Measurements from ENCODE around the gene ZBTB16. TPM values are rescaled to one million over a fixed set of nuclear protein-coding genes. Genes with fewer than 3 reads are reported as not detected.

Gene ZBTB16
- polyA plus RNA-seq, 1 experiment = not detected

GRCh38 chr11:114017723-114018122, 41.8 kb upstream of the ZBTB16 start:
- H3K27ac ChIP-seq (ENCODE audit: low read depth, low read length) = no peak overlapping the region
- no peak overlapping the region for H3K4me3 ChIP-seq (ENCODE audit: low read depth, low read length)
- ChIA-PET POLR2A (no interaction called here), CTCF (interaction anchor here (0.6 kb wide), 1 partner anchor 247 kb away, joined by 3 read pairs; no protein-coding TSS in a partner anchor)
- no peaks in the 10 kb centered on the region for H3K9me3 ChIP-seq (ENCODE audit: control insufficient read depth, insufficient read depth, low read length)
- no peaks in the 10 kb centered on the region for H3K27me3 ChIP-seq (ENCODE audit: control insufficient read depth, insufficient read depth, low read length)
- TF ChIP-seq, protein P1, sequence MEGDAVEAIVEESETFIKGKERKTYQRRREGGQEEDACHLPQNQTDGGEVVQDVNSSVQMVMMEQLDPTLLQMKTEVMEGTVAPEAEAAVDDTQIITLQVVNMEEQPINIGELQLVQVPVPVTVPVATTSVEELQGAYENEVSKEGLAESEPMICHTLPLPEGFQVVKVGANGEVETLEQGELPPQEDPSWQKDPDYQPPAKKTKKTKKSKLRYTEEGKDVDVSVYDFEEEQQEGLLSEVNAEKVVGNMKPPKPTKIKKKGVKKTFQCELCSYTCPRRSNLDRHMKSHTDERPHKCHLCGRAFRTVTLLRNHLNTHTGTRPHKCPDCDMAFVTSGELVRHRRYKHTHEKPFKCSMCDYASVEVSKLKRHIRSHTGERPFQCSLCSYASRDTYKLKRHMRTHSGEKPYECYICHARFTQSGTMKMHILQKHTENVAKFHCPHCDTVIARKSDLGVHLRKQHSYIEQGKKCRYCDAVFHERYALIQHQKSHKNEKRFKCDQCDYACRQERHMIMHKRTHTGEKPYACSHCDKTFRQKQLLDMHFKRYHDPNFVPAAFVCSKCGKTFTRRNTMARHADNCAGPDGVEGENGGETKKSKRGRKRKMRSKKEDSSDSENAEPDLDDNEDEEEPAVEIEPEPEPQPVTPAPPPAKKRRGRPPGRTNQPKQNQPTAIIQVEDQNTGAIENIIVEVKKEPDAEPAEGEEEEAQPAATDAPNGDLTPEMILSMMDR (IDR thresholded peaks at IDR 0.05; ENCODE audit: low read depth, low read length) = no peak
- DNase-seq (ENCODE audit: low read depth, low spot score) = no peak

DNA sequence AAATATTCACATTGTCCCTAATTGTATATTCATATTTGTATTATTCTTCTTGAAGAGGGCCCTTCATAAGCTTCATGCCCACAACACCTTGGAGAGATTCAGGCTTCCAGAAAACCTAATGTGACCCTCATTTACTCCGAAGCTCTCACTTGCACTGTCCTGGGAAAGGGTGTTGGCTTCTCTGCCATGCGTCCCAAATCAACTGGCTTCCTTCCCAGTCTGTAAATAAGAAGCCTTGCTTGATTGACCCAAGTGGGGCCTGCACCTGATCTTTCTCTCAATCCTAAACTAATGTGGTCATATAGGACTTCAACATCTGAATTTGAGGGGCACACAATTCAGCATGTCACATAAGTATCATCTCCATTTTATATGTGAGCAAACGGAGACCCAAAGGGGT, 40.5 kb upstream of the ZBTB16 start:
- TF ChIP-seq, protein P1 (IDR thresholded peaks at IDR 0.05; ENCODE audit: low read depth, low read length) = no peak
- H3K27ac ChIP-seq (ENCODE audit: low read depth, low read length) = no peak overlapping the region
- ChIA-PET POLR2A (interaction anchor here (0.6 kb wide), 1 partner anchor 14 kb away, joined by 7 read pairs; no protein-coding TSS in a partner anchor), CTCF (interaction anchor here (1.1 kb wide), 1 partner anchor 242 kb away, joined by 4 read pairs; no protein-coding TSS in a partner anchor)
- no peaks in the 10 kb centered on the region for H3K9me3 ChIP-seq (ENCODE audit: control insufficient read depth, insufficient read depth, low read length)
- no peaks in the 10 kb centered on the region for H3K27me3 ChIP-seq (ENCODE audit: control insufficient read depth, insufficient read depth, low read length)
- no peak overlapping the region for H3K4me3 ChIP-seq (ENCODE audit: low read depth, low read length)
- no peak for DNase-seq (ENCODE audit: low read depth, low spot score)

DNA sequence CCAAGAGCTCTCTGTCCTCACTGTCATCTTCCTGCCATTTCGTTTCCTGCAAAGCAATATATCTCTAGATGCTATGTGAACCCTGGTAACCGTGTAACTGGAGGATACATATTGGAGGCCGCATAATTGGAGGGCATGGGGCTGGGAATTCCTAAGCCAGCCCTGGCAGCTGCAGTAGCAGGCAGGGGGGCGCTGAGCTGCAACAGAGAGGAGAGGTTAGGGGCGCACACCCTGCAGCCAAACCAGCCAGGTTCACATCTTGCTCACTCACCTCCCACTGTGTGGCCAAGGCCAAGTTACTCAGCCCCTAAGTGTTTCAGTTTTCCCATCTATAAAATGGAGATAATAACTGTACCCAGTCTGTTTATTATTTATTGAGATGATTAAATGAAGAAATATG, 39.9 kb upstream of the ZBTB16 start:
- no peak for DNase-seq (ENCODE audit: low read depth, low spot score)
- Histone ChIP-seq H3K27ac (ENCODE audit: low read depth, low read length) (no peak overlapping the region), H3K27me3 (ENCODE audit: control insufficient read depth, insufficient read depth, low read length) (no peaks in the 10 kb centered on the region), H3K9me3 (ENCODE audit: control insufficient read depth, insufficient read depth, low read length) (no peaks in the 10 kb centered on the region), H3K4me3 (ENCODE audit: low read depth, low read length) (no peak overlapping the region)
- TF ChIP-seq, protein P1 (IDR thresholded peaks at IDR 0.05; ENCODE audit: low read depth, low read length) = no peak
- POLR2A ChIA-PET = no interaction called here
- CTCF ChIA-PET = no interaction called here

GRCh38 chr11:114025329-114025907, 34.1 kb upstream of the ZBTB16 start:
- Histone ChIP-seq H3K27ac (ENCODE audit: low read depth, low read length) (no peak overlapping the region), H3K27me3 (ENCODE audit: control insufficient read depth, insufficient read depth, low read length) (no peaks in the 10 kb centered on the region), H3K9me3 (ENCODE audit: control insufficient read depth, insufficient read depth, low read length) (no peaks in the 10 kb centered on the region), H3K4me3 (ENCODE audit: low read depth, low read length) (no peak overlapping the region)
- TF ChIP-seq, protein P1 (IDR thresholded peaks at IDR 0.05; ENCODE audit: low read depth, low read length) = no peak
- CTCF ChIA-PET = interaction anchor here (6.3 kb wide), 1 partner anchor 236 kb away, joined by 40 read pairs; no protein-coding TSS in a partner anchor
- POLR2A ChIA-PET = no interaction called here
- no peak for DNase-seq (ENCODE audit: low read depth, low spot score)

DNA sequence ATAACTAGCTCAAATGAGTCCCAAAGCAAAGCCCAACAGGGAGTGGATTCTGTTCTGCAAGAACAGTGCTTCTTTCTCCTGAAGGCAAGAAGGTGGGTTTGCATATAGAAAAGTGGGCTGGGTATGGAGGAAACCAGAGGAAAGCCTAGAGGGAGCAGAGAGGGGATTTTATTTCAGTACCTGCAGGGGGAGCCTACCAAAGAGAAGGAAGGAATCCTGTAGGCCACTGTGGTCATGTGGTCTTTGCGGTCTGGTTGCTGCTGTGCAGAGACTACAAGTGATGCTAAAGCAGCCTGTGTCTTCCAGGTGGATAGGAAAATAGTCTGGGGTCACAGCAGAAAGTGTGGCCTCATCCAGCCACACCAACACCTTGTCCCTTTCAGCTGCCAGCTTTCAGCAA, 33.2 kb upstream of the ZBTB16 start:
- H3K27me3 ChIP-seq (ENCODE audit: control insufficient read depth, insufficient read depth, low read length) = no peaks in the 10 kb centered on the region
- no peak for DNase-seq (ENCODE audit: low read depth, low spot score)
- no peaks in the 10 kb centered on the region for H3K9me3 ChIP-seq (ENCODE audit: control insufficient read depth, insufficient read depth, low read length)
- CTCF ChIA-PET = interaction anchor here (6.3 kb wide), 1 partner anchor 235 kb away, joined by 40 read pairs; no protein-coding TSS in a partner anchor
- no peak overlapping the region for H3K4me3 ChIP-seq (ENCODE audit: low read depth, low read length)
- H3K27ac ChIP-seq (ENCODE audit: low read depth, low read length) = no peak overlapping the region
- TF ChIP-seq, protein P1 (IDR thresholded peaks at IDR 0.05; ENCODE audit: low read depth, low read length) = no peak
- POLR2A ChIA-PET = no interaction called here
